AG09319 (cell line): ENCODE data around the gene DENND5B.

Source experiments
- DNase-seq: peaks from one replicate; pipeline ENCODE4 v3.0.0-alpha.2; 2010; ENCODE audit warnings: low read depth; ENCODE audit errors: extremely low read depth
- TF ChIP-seq, protein P1 (sequence below): IDR thresholded peaks from 2 replicates; pipeline ENCODE4 v1.5.1; 2011; ENCODE audit warnings: low read depth, mild to moderate bottlenecking, inconsistent platforms, low read length, moderate library complexity

The DENND5B gene

GRCh38 chr12:31591380-31591901 lies 505 bp upstream of the DENND5B start:
- TF ChIP-seq, protein P1, sequence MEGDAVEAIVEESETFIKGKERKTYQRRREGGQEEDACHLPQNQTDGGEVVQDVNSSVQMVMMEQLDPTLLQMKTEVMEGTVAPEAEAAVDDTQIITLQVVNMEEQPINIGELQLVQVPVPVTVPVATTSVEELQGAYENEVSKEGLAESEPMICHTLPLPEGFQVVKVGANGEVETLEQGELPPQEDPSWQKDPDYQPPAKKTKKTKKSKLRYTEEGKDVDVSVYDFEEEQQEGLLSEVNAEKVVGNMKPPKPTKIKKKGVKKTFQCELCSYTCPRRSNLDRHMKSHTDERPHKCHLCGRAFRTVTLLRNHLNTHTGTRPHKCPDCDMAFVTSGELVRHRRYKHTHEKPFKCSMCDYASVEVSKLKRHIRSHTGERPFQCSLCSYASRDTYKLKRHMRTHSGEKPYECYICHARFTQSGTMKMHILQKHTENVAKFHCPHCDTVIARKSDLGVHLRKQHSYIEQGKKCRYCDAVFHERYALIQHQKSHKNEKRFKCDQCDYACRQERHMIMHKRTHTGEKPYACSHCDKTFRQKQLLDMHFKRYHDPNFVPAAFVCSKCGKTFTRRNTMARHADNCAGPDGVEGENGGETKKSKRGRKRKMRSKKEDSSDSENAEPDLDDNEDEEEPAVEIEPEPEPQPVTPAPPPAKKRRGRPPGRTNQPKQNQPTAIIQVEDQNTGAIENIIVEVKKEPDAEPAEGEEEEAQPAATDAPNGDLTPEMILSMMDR = no peak
- no peak for DNase-seq

- no peak for DNase-seq
- TF ChIP-seq, protein P1 = no peak; the same call in 1 of the 2 replicates
Measured at GRCh38 chr12:31589904-31590641, 863 bp downstream of the DENND5B start.

GRCh38 chr12:31589598-31589903 lies 1.4 kb downstream of the DENND5B start:
- TF ChIP-seq, protein P1 = no peak
- no peak for DNase-seq

- TF ChIP-seq, protein P1 = no peak
- DNase-seq = no peak
Measured at GRCh38 chr12:31588976-31589375, 2.0 kb downstream of the DENND5B start.

DNA sequence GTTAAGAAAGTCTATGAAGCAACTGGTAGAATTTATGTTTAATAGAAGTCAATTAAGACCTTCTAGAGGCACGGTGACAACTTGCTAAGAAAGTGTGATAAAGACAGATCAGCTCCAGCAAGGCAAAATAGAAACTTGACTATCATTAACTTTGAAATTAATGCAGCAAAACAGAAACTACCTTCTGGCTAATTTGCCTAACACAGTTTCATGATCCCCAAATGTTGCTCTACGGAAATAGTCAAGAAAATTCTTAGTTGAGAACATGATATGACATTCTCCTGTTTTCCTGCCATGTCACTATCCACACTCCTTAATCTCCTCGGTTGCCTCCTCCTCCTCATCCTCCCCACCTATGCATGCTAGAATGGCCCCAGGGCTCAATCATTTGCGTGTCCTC lies 4.2 kb downstream of the DENND5B start:
- no peak for DNase-seq
- TF ChIP-seq, protein P1 = no peak

DNA sequence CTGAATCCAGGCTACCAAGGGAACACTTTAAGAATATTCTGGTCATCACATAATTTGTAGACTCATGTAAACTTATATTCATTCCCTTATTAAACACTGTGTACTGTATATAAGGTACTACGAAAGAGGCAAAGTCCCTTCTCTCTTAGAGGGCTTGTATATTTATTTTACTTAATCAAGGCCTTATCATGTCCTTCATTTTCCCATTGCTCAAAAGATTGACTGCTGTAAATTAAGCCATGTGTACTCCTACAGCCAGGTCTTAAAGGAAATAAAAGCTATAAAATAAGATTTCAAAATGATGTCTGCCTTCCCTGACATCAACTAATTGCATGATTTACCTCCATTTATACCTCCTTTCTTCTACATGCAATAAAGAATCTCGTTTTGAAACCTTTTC lies 5.0 kb downstream of the DENND5B start:
- no peak for DNase-seq
- TF ChIP-seq, protein P1 = no peak

DNA sequence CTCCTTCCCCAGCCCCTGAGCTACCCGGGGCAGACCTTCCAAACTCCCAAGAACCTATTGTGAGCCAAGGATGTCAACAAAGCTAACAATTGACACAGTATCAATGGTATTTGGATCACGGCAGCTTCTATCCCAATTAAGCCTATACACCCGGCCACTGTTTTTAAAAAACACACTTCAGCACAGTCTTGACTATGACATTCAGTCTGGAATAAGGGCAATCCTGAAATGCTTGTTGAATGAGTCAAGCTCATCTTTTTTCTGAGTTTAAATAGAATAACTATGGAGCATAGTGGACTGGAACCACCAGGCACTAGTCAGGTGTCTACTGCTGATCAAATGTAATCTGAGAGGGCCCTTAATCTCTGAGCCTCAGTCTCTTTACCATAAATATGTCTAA lies 5.7 kb downstream of the DENND5B start:
- TF ChIP-seq, protein P1 = no peak
- DNase-seq = no peak
